Measurements from ENCODE around the gene RABL6. TPM values are rescaled to one million over a fixed set of nuclear protein-coding genes. Genes with fewer than 3 reads are reported as not detected.
A peak's percentile ranks its signal among the peaks of the same experiment; 100 is the strongest.
"Not testable (repeated sequence)": the region's sequence is repeated elsewhere in the genome, so short reads cannot be mapped to it uniquely, and the experiment has no call there.

RABL6 gene
- polyA plus RNA-seq, 6 donors from 2014 or later, result 3.8 to 16.8 (median 9.7) TPM

- Mint-ChIP-seq H3K4me3 (no peak overlapping the region), H3K27ac (no peak overlapping the region)
Measured at GRCh38 chr9:136831720-136832104, 24.0 kb downstream of the RABL6 start.

GRCh38 chr9:136832581-136832980, 24.8 kb downstream of the RABL6 start:
- Mint-ChIP-seq H3K4me3 (no peak overlapping the region), H3K9me3 (no peaks in the 10 kb centered on the region), H3K27me3 (no peaks in the 10 kb centered on the region), H3K27ac (peak overlapping the region in 1 of 6 donors; percentile 24), H3K4me1 (peaks cover 0 to 5% (median 0%) of the 10 kb centered on the region in 3 donors), H3K36me3 (no peaks in the 10 kb centered on the region)
- no peak for DNase-seq
- no peak for ATAC-seq (ENCODE audit: low read depth in 2 of 2)

More at GRCh38 chr9:136831720-136832104, 24.0 kb downstream of the RABL6 start:
- Mint-ChIP-seq H3K36me3 (no peaks in the 10 kb centered on the region), H3K9me3 (no peaks in the 10 kb centered on the region), H3K4me1 (peaks cover 0 to 5% (median 0%) of the 10 kb centered on the region in 3 donors), H3K27me3 (no peaks in the 10 kb centered on the region)
- no peak for DNase-seq
- no peak for ATAC-seq (ENCODE audit: low read depth in 2 of 2)

GRCh38 chr9:136833381-136834048, 25.8 kb downstream of the RABL6 start:
- H3K9me3 Mint-ChIP-seq, result not testable (repeated sequence)

GRCh38 chr9:136835162-136835931, 27.6 kb downstream of the RABL6 start:
- DNase-seq, result no peak
- ATAC-seq (ENCODE audit: low read depth in 2 of 2), result no peak
- Mint-ChIP-seq H3K27me3 (no peaks in the 10 kb centered on the region), H3K4me1 (peaks cover 0 to 6% (median 5%) of the 10 kb centered on the region in 3 donors), H3K9me3 (no peaks in the 10 kb centered on the region), H3K36me3 (peaks cover 0 to 8% of the 10 kb centered on the region in 2 donors), H3K27ac (no peak overlapping the region), H3K4me3 (no peak overlapping the region)

More at GRCh38 chr9:136833381-136834048, 25.8 kb downstream of the RABL6 start:
- H3K4me3 Mint-ChIP-seq; H3K27me3 Mint-ChIP-seq; H3K36me3 Mint-ChIP-seq; H3K4me1 Mint-ChIP-seq; ATAC-seq (ENCODE audit: low read depth in 2 of 2); DNase-seq; H3K27ac Mint-ChIP-seq: not testable (repeated sequence)

GRCh38 chr9:136835932-136836904, 28.5 kb downstream of the RABL6 start:
- Mint-ChIP-seq H3K27ac (no peak overlapping the region), H3K27me3 (no peaks in the 10 kb centered on the region), H3K4me3 (no peak overlapping the region), H3K4me1 (peaks cover 0 to 6% (median 5%) of the 10 kb centered on the region in 3 donors), H3K9me3 (no peaks in the 10 kb centered on the region), H3K36me3 (peaks cover 0 to 8% of the 10 kb centered on the region in 2 donors)
- DNase-seq (no peak), ATAC-seq (ENCODE audit: low read depth in 2 of 2) (no peak)

- H3K4me1 Mint-ChIP-seq, result peaks cover 3 to 10% (median 7%) of the 10 kb centered on the region in 3 donors
- no peak overlapping the region for H3K4me3 Mint-ChIP-seq
- no peak overlapping the region for H3K27ac Mint-ChIP-seq
- H3K27me3 Mint-ChIP-seq, result peaks cover 0 to 2% (median 0%) of the 10 kb centered on the region in 3 donors
- ATAC-seq (ENCODE audit: low read depth in 2 of 2), result no peak
- H3K9me3 Mint-ChIP-seq, result no peaks in the 10 kb centered on the region
- H3K36me3 Mint-ChIP-seq, result peaks cover 0 to 8% of the 10 kb centered on the region in 2 donors
- DNase-seq, result no peak
Measured at GRCh38 chr9:136837146-136837855, 29.6 kb downstream of the RABL6 start.

GRCh38 chr9:136837856-136838277, 30.1 kb downstream of the RABL6 start:
- DNase-seq; ATAC-seq (ENCODE audit: low read depth in 2 of 2): not testable (repeated sequence)

GRCh38 chr9:136838314-136839228, 30.8 kb downstream of the RABL6 start:
- Mint-ChIP-seq H3K4me1 (peaks cover 7 to 17% (median 9%) of the 10 kb centered on the region in 3 donors), H3K4me3 (peak overlapping the region in 1 of 8 donors; percentile 74), H3K27ac (peak overlapping the region in 1 of 6 donors; percentile 47), H3K9me3 (no peaks in the 10 kb centered on the region), H3K27me3 (peaks cover 0 to 5% (median 0%) of the 10 kb centered on the region in 3 donors), H3K36me3 (peaks cover 0 to 8% of the 10 kb centered on the region in 2 donors)
- ATAC-seq (ENCODE audit: low read depth in 2 of 2) (no peak), DNase-seq (no peak)

More at GRCh38 chr9:136837856-136838277, 30.1 kb downstream of the RABL6 start:
- peaks cover 5 to 14% (median 9%) of the 10 kb centered on the region in 3 donors for H3K4me1 Mint-ChIP-seq
- not testable (repeated sequence) for H3K36me3 Mint-ChIP-seq, H3K27ac Mint-ChIP-seq, H3K4me3 Mint-ChIP-seq, H3K9me3 Mint-ChIP-seq, H3K27me3 Mint-ChIP-seq

- DNase-seq, result no peak
- H3K4me1 Mint-ChIP-seq, result peaks cover 8 to 22% (median 9%) of the 10 kb centered on the region in 3 donors
- H3K27ac Mint-ChIP-seq, result no peak overlapping the region
Measured at GRCh38 chr9:136839229-136840139, 31.7 kb downstream of the RABL6 start.

GRCh38 chr9:136840140-136840876, 32.6 kb downstream of the RABL6 start:
- ATAC-seq (ENCODE audit: low read depth in 2 of 2) (no peak), DNase-seq (no peak)
- Mint-ChIP-seq H3K36me3 (peaks cover 0 to 8% of the 10 kb centered on the region in 2 donors), H3K4me1 (peaks cover 8 to 22% (median 9%) of the 10 kb centered on the region in 3 donors), H3K27ac (peak overlapping the region in 2 of 6 donors; percentile 66 to 87), H3K27me3 (peaks cover 0 to 9% (median 0%) of the 10 kb centered on the region in 3 donors), H3K4me3 (peak overlapping the region in 3 of 8 donors; percentile 49 to 65 (median 59)), H3K9me3 (no peaks in the 10 kb centered on the region)

More at GRCh38 chr9:136839229-136840139, 31.7 kb downstream of the RABL6 start:
- ATAC-seq (ENCODE audit: low read depth in 2 of 2), result no peak
- Mint-ChIP-seq H3K4me3 (peak overlapping the region in 2 of 8 donors; percentile 59 to 65), H3K27me3 (peaks cover 0 to 9% (median 0%) of the 10 kb centered on the region in 3 donors), H3K36me3 (peaks cover 0 to 8% of the 10 kb centered on the region in 2 donors), H3K9me3 (no peaks in the 10 kb centered on the region)

All from naive B cell (primary cell).